H1 (cell line): ENCODE measurements around the gene TSPAN4. TPM values are rescaled to one million over a fixed set of nuclear protein-coding genes. Genes with fewer than 3 reads are reported as not detected.
A peak's percentile ranks its signal among the peaks of the same experiment; 100 is the strongest.

Source experiments
- CTCF ChIA-PET: fragments of 300-600 bp; sonication (Branson Sonifier 250); formaldehyde crosslinking; loops from one replicate; lab custom pipeline; 2021; ENCODE audit not compliant: partially characterized antibody; lab: Charles Lee
- POLR2A ChIA-PET: fragments of 300-600 bp; sonication (Branson Sonifier 250); formaldehyde crosslinking; loops from one replicate; lab custom pipeline; 2021; ENCODE audit warnings: inconsistent platforms; ENCODE audit not compliant: partially characterized antibody; lab: Charles Lee
- DNase-seq, 2 experiments: peaks; one replicate each; pipeline versions ENCODE4 v3.0.0 to v3.0.0-alpha.2; 2010 to 2022; ENCODE audit warnings: low spot score in 2 of 2, low read depth in 1 of 2, mixed read lengths in 1 of 2
- FAIRE-seq: peaks from 2 replicates; lab custom pipeline; 2011; peaks lifted over from hg19 to GRCh38; lab: Jason Lieb, UNC
- H2AFZ ChIP-seq: 2 replicates; pipeline ENCODE4 v1.8.1; 2012; ENCODE audit warnings: low read length, inconsistent platforms
- H2AK5ac ChIP-seq: 2 replicates; pipeline ENCODE4 v1.6.1; 2013; ENCODE audit warnings: low read depth, low read length
- H2BK120ac ChIP-seq: replicated peaks from 2 replicates; pipeline ENCODE3; 2013; ENCODE audit warnings: low read depth, low read length, inconsistent platforms
- H2BK12ac ChIP-seq: 2 replicates; pipeline ENCODE4 v1.6.1; 2013; ENCODE audit warnings: low read depth, low read length
- H2BK15ac ChIP-seq: 2 replicates; pipeline ENCODE4 v1.6.1; 2013; ENCODE audit warnings: low read length
- H2BK20ac ChIP-seq: 2 replicates; pipeline ENCODE4 v1.6.1; 2013; ENCODE audit warnings: low read length
- H2BK5ac ChIP-seq: 2 replicates; pipeline ENCODE4 v1.6.1; 2013; ENCODE audit warnings: low read depth, low read length
- H3K14ac ChIP-seq: 2 replicates; pipeline ENCODE4 v1.6.1; 2013; ENCODE audit warnings: inconsistent platforms; ENCODE audit not compliant: insufficient read length
- H3K18ac ChIP-seq: 2 replicates; pipeline ENCODE4 v1.6.1; 2013; ENCODE audit warnings: low read length; ENCODE audit errors: extremely low read depth
- H3K23ac ChIP-seq: 2 replicates; pipeline ENCODE4 v1.6.1; 2013; ENCODE audit warnings: inconsistent platforms; ENCODE audit not compliant: insufficient read length
- H3K23me2 ChIP-seq: 2 replicates; pipeline ENCODE4 v1.6.1; 2013; ENCODE audit warnings: low read depth, low read length
- H3K27ac ChIP-seq: 2 replicates; pipeline ENCODE4 v1.6.1; 2011; ENCODE audit warnings: low read depth, low read length, inconsistent platforms
- H3K27me3 ChIP-seq, 4 experiments: replicated peaks in 1 of 4; 1 replicate in 1 of 4; 2 replicates in 3 of 4; pipeline versions ENCODE4 v1.6.1 to v1.8.1; 2011 to 2013; ENCODE audit warnings: low read length in 3 of 4, mild to moderate bottlenecking in 3 of 4, inconsistent platforms in 2 of 4, mixed read lengths in 2 of 4, moderate library complexity in 1 of 4; ENCODE audit not compliant: control insufficient read depth in 3 of 4, insufficient read depth in 3 of 4; ENCODE audit errors: extremely low read depth in 1 of 4
- H3K36me3 ChIP-seq, 4 experiments: 2 replicates each; pipeline versions ENCODE4 v1.6.1 to v1.8.1; 2011 to 2013; ENCODE audit warnings: mild to moderate bottlenecking in 4 of 4, low read length in 3 of 4, moderate library complexity in 2 of 4, control low read depth in 1 of 4, inconsistent platforms in 1 of 4; ENCODE audit not compliant: insufficient read depth in 4 of 4, control insufficient read depth in 2 of 4
- H3K4ac ChIP-seq: replicated peaks from 2 replicates; pipeline ENCODE3; 2013; ENCODE audit warnings: low read length, low read depth, mixed read lengths, inconsistent platforms; ENCODE audit not compliant: insufficient read length
- H3K4me1 ChIP-seq, 4 experiments: replicated peaks in 1 of 4; 1 replicate in 1 of 4; 2 replicates in 3 of 4; pipeline versions ENCODE4 v1.6.1 to v1.8.1; 2011 to 2013; ENCODE audit warnings: low read length in 3 of 4, inconsistent platforms in 2 of 4, mixed read lengths in 1 of 4; ENCODE audit not compliant: insufficient read depth in 4 of 4, control insufficient read depth in 3 of 4
- H3K4me2 ChIP-seq, 2 experiments: 2 replicates each; pipeline versions ENCODE4 v1.6.1 to v1.8.1; 2011 to 2013; ENCODE audit warnings: low read depth in 2 of 2, low read length in 2 of 2, control low read depth in 1 of 2, inconsistent platforms in 1 of 2, mild to moderate bottlenecking in 1 of 2; ENCODE audit not compliant: insufficient read depth in 1 of 2
- H3K4me3 ChIP-seq, 4 experiments: fragments of 200-600, 300-600 bp in 1 of 4; sonication (generic), shearing (Covaris generic), sonication (Bioruptor Twin) in 1 of 4; 2 replicates each; pipeline versions ENCODE4 v1.5.1 to v1.8.1; 2011 to 2016; ENCODE audit warnings: low read length in 4 of 4, low read depth in 3 of 4, control low read depth in 2 of 4, inconsistent platforms in 2 of 4, mild to moderate bottlenecking in 2 of 4, mixed read lengths in 1 of 4, moderate library complexity in 1 of 4; ENCODE audit not compliant: insufficient read depth in 2 of 4; ENCODE audit errors: extremely low read depth in 1 of 4
- H3K56ac ChIP-seq: replicated peaks from 2 replicates; pipeline ENCODE3; 2013; ENCODE audit warnings: low read depth, mild to moderate bottlenecking, mixed read lengths, low read length, inconsistent platforms; ENCODE audit not compliant: insufficient read length
- H3K79me1 ChIP-seq: 2 replicates; pipeline ENCODE4 v1.6.1; 2013; ENCODE audit warnings: low read depth, low read length, control low read depth
- H3K79me2 ChIP-seq, 2 experiments: 2 replicates each; pipeline versions ENCODE4 v1.6.1 to v1.8.1; 2012 to 2013; ENCODE audit warnings: low read length in 2 of 2, mild to moderate bottlenecking in 2 of 2, inconsistent platforms in 1 of 2; ENCODE audit not compliant: insufficient read depth in 2 of 2, control insufficient read depth in 1 of 2
- H3K9ac ChIP-seq, 4 experiments: replicated peaks in 1 of 4; 1 replicate in 1 of 4; 2 replicates in 3 of 4; pipeline versions ENCODE4 v1.6.1 to v1.8.1; 2011 to 2013; ENCODE audit warnings: low read depth in 3 of 4, low read length in 3 of 4, control low read depth in 2 of 4, mild to moderate bottlenecking in 2 of 4, moderate library complexity in 2 of 4, inconsistent platforms in 1 of 4; ENCODE audit errors: extremely low read depth in 1 of 4
- H3K9me3 ChIP-seq, 2 experiments: 2 replicates each; pipeline versions ENCODE4 v1.6.1 to v1.8.1; 2012 to 2013; ENCODE audit warnings: mild to moderate bottlenecking in 2 of 2, moderate library complexity in 2 of 2, control low read depth in 1 of 2, inconsistent platforms in 1 of 2, low read depth in 1 of 2, low read length in 1 of 2, mixed read lengths in 1 of 2; ENCODE audit not compliant: insufficient read depth in 2 of 2
- H4K20me1 ChIP-seq, 2 experiments: replicated peaks in 1 of 2; 2 replicates each; pipeline versions ENCODE3 to v1.8.1; 2011 to 2013; ENCODE audit warnings: inconsistent platforms in 2 of 2, low read length in 2 of 2, mild to moderate bottlenecking in 1 of 2; ENCODE audit not compliant: insufficient read depth in 2 of 2, control insufficient read depth in 1 of 2
- H4K5ac ChIP-seq: 2 replicates; pipeline ENCODE4 v1.6.1; 2013; ENCODE audit warnings: low read length, low read depth, mixed read lengths, inconsistent platforms; ENCODE audit not compliant: insufficient read length
- H4K8ac ChIP-seq: 2 replicates; pipeline ENCODE4 v1.8.0; 2013; ENCODE audit warnings: mild to moderate bottlenecking, moderate library complexity, low read length, inconsistent platforms; ENCODE audit not compliant: insufficient read depth; ENCODE audit errors: extremely low read depth
- H4K91ac ChIP-seq: replicated peaks from 2 replicates; pipeline ENCODE3; 2013; ENCODE audit warnings: low read length, mixed read lengths, inconsistent platforms; ENCODE audit not compliant: insufficient read length
- CREB1 ChIP-seq: IDR thresholded peaks from 2 replicates; pipeline ENCODE4 v1.6.1; 2012; ENCODE audit warnings: inconsistent platforms
- HDAC2 ChIP-seq, 2 experiments: fragments of 300-600 bp in 1 of 2; sonication (generic) in 1 of 2; IDR thresholded peaks; 2 replicates each; pipeline ENCODE4 v1.6.1; 2011 to 2012; ENCODE audit warnings: low read depth in 2 of 2, low read length in 2 of 2, mild to moderate bottlenecking in 2 of 2, moderate library complexity in 2 of 2, borderline replicate concordance in 1 of 2, inconsistent platforms in 1 of 2
- KDM4A ChIP-seq: IDR thresholded peaks from one replicate; pipeline ENCODE4 v1.7.1; 2012; ENCODE audit warnings: low read depth, mild to moderate bottlenecking, moderate library complexity, low read length, inconsistent platforms; ENCODE audit not compliant: severe bottlenecking
- MAFK ChIP-seq: IDR thresholded peaks from 2 replicates; pipeline ENCODE4 v1.6.1; 2012; ENCODE audit warnings: low read depth, mild to moderate bottlenecking, improper control_type of control experiment, low read length
- MAX ChIP-seq: IDR thresholded peaks from 2 replicates; pipeline ENCODE4 v1.6.1; 2012; ENCODE audit warnings: inconsistent platforms
- RFX5 ChIP-seq: IDR thresholded peaks from 2 replicates; pipeline ENCODE4 v1.6.1; 2011; ENCODE audit warnings: low read depth, low read length, improper control_type of control experiment, borderline replicate concordance
- SAP30 ChIP-seq: fragments of 300-600 bp; sonication (generic); IDR thresholded peaks from 2 replicates; pipeline ENCODE4 v1.7.1; 2012; ENCODE audit warnings: low read length, moderate library complexity, mild to moderate bottlenecking, inconsistent platforms; ENCODE audit not compliant: insufficient read depth, insufficient replicate concordance
- SP1 ChIP-seq: IDR thresholded peaks from 2 replicates; pipeline ENCODE4 v1.6.1; 2011; ENCODE audit warnings: low read depth, low read length
- SP4 ChIP-seq: IDR thresholded peaks from 2 replicates; pipeline ENCODE4 v1.6.1; 2012; ENCODE audit warnings: low read length, inconsistent platforms
- SRF ChIP-seq: IDR thresholded peaks from 2 replicates; pipeline ENCODE4 v1.6.1; 2011; ENCODE audit warnings: mild to moderate bottlenecking, low read depth, low read length, moderate library complexity
- SUZ12 ChIP-seq: fragments of 200-600 bp; sonication (generic); IDR thresholded peaks from 2 replicates; pipeline ENCODE4 v1.6.1; 2012; ENCODE audit warnings: mild to moderate bottlenecking, inconsistent platforms, low read length, moderate library complexity, mixed read lengths
- ZNF274 ChIP-seq: IDR thresholded peaks from 2 replicates; pipeline ENCODE4 v1.7.0; 2012; ENCODE audit warnings: low read length, borderline replicate concordance; ENCODE audit errors: extremely low read depth
- WGBS, 2 experiments: shearing (Covaris generic) in 1 of 2; methylation state at CpG; one replicate each; pipeline versions ENCODE4 v1.1.6 to v1.1.7; 2013 to 2015; ENCODE audit warnings: low lambda C conversion rate in 2 of 2, mixed read lengths in 2 of 2, inconsistent platforms in 1 of 2, low coverage in 1 of 2, missing lambda C conversion rate in 1 of 2; ENCODE audit not compliant: insufficient replicate concordance in 2 of 2, insufficient coverage in 1 of 2, insufficient read length in 1 of 2; ENCODE audit errors: extremely low coverage in 1 of 2, missing lambda C conversion rate in 1 of 2; 5-methylcytosine and 5-hydroxymethylcytosine counted together
- polyA plus RNA-seq, 7 experiments: library from polyadenylated mRNA; depleted of rRNA in 3 of 7; stranded (reverse) in 5 of 7; unstranded in 2 of 7; fragments of >200 nt in 5 of 7; fragments of 200-250 nt in 2 of 7; gene quantifications; 1 replicate in 5 of 7; 2 replicates in 1 of 7; 4 replicates in 1 of 7; pipeline versions ENCODE4 v1.2.1 to v1.2.3, GENCODE V29; 2011 to 2013; ENCODE audit warnings: missing spikeins in 2 of 7, mixed read lengths in 2 of 7
- total RNA-seq: library from RNA; stranded (reverse); fragmentation: NEBNext Ultra II Directional; extraction: Animal tissue kit (Norgen Biotek cat#: 25700); gene quantifications from 2 replicates; pipeline ENCODE4 v1.2.1, GENCODE V29; 2021

TSPAN4 gene
- total and polyA plus RNA-seq, 2 of the 8 experiments (the other 6 are each of a cell fraction or from before 2014, with no cell fraction given): 74.1 to 145 TPM

DNA sequence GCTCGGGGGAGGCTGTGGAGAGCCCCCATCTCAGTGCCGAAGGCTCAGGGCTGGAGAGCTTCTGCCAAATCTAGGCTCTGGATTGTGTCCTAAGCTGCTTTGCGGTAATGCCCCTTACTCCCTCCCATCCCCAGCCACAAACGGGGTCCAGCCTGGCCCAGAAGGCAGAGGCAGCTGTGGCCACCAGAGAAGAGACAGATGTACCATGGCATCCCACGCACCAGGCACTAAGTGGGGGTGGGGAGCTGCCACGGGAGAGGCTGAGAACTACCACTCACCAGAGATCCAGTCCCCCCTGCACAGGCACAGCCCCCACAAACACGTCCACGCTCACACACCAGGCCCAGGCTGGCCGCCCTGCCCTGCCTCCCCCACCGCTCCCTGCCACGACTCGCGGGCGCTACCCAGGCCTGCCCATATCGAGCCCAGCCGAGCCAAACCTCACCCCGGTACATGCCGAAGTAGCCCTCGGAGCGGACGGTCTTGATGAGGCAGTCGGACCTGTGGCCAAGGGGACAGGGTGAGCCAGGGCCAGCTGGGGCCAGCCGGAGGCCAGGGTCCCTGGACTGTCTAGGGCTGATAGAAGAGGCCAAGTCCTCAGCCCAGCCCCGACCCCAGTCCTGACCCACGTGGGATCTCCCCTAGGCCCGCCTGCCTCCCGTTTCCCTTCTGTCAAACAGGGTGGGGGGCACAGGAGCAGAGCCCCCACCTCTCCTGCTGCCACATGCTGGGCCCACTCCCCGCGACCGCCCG lies 48.5 kb upstream of the TSPAN4 start:
- Histone ChIP-seq H3K18ac (no peak overlapping the region), H3K14ac (no peak overlapping the region), H2AK5ac (no peak overlapping the region), H3K23ac (no peak overlapping the region), H3K36me3 (peaks cover 0 to 14% (median 0%) of the 10 kb centered on the region in 4 experiments; a peak in 3 of 8 replicates), H2BK12ac (no peak overlapping the region), H3K79me2 (peaks cover 0 to 5% of the 10 kb centered on the region in 2 experiments; a peak in 1 of 4 replicates), H3K27me3 (no peaks in the 10 kb centered on the region), H2BK5ac (no peak overlapping the region), H2BK15ac (no peak overlapping the region), H3K4me1 (peaks cover 4 to 33% (median 21%) of the 10 kb centered on the region in 4 experiments), H3K56ac (no peak overlapping the region), H3K27ac (no peak overlapping the region), H3K4ac (no peak overlapping the region), H3K9ac (no peak overlapping the region), H2BK120ac (no peak overlapping the region), H2BK20ac (no peak overlapping the region), H3K4me2 (no peak overlapping the region), H4K5ac (no peak overlapping the region), H3K23me2 (peaks cover 7% of the 10 kb centered on the region), H4K20me1 (peaks cover 2 to 12% of the 10 kb centered on the region in 2 experiments), H4K91ac (no peak overlapping the region), H2AFZ (no peak overlapping the region), H3K9me3 (no peaks in the 10 kb centered on the region), H3K4me3 (no peak overlapping the region), H4K8ac (peak overlapping the region; percentile 46; the same call in 1 of the 2 replicates), H3K79me1 (0 out of 2 replicates have a peak, but pooled peaks cover 7% of the 10 kb centered on the region)
- no peak for FAIRE-seq
- ChIA-PET CTCF (interaction anchor here (1.6 to 3.4 kb wide), 3 partner anchors 8 to 11 kb away, joined by 5 to 14 read pairs (median 10); no protein-coding TSS in a partner anchor), POLR2A (interaction anchor here (0.6 to 53.0 kb wide), 5 partner anchors 8 to 36 kb away, joined by 3 to 1917 read pairs (median 5); partner anchors contain the start of genes CD151, CRACR2B, PIDD1 and PNPLA2)
- no peak for DNase-seq
- 96% methylated on average over 27 of the region's 31 CpGs; no CpG with 5 or more reads in 1 of the 2 experiments for WGBS, 2 experiments
- no peak for TF ChIP-seq SRF
- TF ChIP-seq SAP30: no peak
- no peak for TF ChIP-seq RFX5
- no peak for TF ChIP-seq SP4
- no peak for TF ChIP-seq SUZ12
- no peak for TF ChIP-seq SP1
- TF ChIP-seq KDM4A: no peak
- TF ChIP-seq MAX: no peak
- no peak for TF ChIP-seq CREB1
- no peak for TF ChIP-seq MAFK
- no peak for TF ChIP-seq HDAC2 (IDR thresholded peaks at IDR 0.05; ENCODE audit: borderline replicate concordance in 1 of 2, low read depth in 2 of 2, low read length in 2 of 2)
- TF ChIP-seq ZNF274: no peak
